HG03342 (cell line): Measurements from ENCODE around the gene DEDD2.
A peak's percentile ranks its signal among the peaks of the same experiment; 100 is the strongest.

ENCODE experiments used
- ATAC-seq: cut with Tn5 transposase; IDR thresholded peaks from one replicate; pipeline ENCODE4 v1.9.1; 2021; ENCODE audit warnings: mild to moderate bottlenecking, moderate library complexity; ENCODE audit not compliant: unreplicated experiment

DEDD2 gene

GRCh38 chr19:42228641-42229040, 11.2 kb upstream of the DEDD2 start:
- ATAC-seq, result no peak

DNA sequence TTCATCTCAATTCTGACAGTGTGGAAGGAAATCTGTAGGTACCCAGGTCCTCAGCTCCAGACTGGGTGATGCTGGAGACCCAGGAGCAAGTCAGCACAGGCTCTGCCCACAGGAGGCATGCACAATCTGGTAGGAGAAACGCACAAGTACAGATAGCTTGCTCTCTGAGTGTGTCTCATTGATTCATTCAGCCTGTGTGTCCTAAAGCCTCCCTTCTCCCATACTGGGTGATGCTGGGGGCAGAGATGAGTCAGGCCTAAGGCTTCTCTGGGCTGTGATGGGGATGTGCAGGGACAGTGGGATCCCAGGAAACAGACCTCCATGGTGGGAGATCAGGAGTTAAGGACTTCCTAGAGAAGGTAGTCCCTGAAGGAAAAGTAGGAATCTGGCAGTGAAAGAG, 9.4 kb upstream of the DEDD2 start:
- no peak for ATAC-seq

GRCh38 chr19:42225718-42226292, 8.3 kb upstream of the DEDD2 start:
- ATAC-seq, result no peak

GRCh38 chr19:42224940-42225717, 7.7 kb upstream of the DEDD2 start:
- ATAC-seq, result no peak

GRCh38 chr19:42220751-42221097, 3.2 kb upstream of the DEDD2 start:
- no peak for ATAC-seq

DNA sequence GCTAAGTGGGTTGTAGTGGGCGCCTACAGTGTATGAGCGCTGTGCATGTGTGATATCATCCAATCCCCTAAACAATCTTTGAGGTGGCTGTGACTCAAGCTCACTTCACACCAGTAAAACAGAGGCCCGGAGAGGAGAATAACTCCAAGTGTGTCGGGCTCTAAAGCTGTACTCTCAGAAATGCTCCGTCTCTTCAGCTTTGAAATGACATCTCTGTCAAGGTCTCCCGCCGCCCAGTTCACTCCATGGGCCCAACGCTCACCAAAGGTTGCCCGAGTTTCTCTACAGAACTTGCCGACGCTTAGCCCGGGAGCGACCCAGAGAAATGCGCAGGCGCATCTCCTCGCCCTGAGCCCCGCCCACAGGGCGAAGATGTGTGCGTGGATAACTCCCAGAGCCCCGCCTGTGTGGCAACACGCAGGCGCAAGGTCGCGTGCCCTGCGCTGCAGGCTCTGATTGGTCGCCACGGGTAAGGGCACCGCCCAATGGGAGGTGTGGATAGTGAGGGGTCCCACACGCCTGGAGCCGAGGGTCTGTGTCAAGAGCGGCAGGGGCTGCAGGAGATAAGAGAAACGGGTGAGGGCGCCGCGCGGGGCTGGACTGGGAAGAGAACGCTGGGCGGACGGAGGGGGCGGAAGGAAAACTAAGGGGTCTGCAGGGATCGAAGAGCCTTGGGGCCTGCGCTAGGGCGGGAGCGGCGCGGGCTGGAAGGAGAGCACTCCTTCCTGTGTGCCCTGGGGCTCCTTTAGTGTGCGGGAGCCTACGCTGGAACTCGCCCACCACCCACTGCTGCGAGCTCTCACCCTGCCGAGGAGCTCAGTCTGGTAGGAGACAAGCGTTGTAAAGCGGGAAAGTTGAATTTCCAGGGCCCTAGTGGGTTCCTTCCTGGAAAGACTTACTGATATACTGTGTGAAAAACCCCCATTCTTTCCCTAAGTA, 2.6 kb upstream of the DEDD2 start, which contains the start of gene ZNF526:
TSS of gene ZNF526 (plus strand) at position 501 of the 939 bp plus-strand sequence. CDS start 4,092 bp downstream, outside the sequence.
- ATAC-seq, result peak; percentile 69

- ATAC-seq, result no peak
These were observed 591 bp downstream of the DEDD2 start for GRCh38 chr19:42216653-42217519.

GRCh38 chr19:42214810-42215485, 2.5 kb downstream of the DEDD2 start:
- ATAC-seq, result no peak

GRCh38 chr19:42212886-42213285, 4.6 kb downstream of the DEDD2 start:
- no peak for ATAC-seq

DNA sequence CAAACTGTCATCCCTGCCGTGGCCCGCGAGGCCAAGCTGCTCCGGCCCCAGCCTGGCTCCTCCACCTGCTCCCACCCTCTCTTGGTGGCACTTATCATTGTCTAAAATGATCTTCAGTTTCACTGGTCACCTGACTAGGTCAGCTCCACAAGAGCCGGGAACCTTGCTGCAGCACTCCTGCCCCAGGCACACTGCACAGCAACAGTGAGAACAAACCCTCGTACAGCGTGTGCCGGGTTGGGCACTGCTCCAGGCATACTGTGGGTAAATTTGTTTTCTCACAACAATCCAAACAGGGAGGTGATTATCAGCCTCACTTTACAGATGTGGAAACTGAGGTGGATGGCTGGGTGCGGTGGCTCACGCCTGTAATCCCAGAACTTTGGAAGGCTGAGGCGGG, 8.9 kb downstream of the DEDD2 start:
- no peak for ATAC-seq

- ATAC-seq, result no peak
These were observed 9.7 kb downstream of the DEDD2 start for GRCh38 chr19:42207767-42208271.

GRCh38 chr19:42206871-42207755, 10.4 kb downstream of the DEDD2 start:
- ATAC-seq, result no peak

DNA sequence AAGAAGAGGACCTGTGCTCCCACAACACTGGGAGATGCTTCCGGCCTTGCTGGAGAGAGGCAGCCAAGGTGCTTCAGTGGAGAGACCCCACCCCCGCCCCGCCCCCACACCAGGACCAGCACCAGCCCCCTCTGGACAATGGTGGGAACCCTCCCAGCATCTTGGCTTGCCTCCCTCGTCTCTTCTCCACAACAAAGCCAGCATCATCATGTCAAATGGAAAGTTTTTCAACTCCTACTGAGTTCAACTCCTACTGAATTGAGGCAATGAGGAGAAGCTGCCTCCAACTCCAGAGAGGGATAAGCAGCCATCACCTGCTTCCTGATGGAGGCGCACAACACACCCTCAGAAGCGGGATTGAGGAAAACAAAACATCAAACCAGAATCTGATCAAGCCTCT, 12.8 kb downstream of the DEDD2 start:
- no peak for ATAC-seq

DNA sequence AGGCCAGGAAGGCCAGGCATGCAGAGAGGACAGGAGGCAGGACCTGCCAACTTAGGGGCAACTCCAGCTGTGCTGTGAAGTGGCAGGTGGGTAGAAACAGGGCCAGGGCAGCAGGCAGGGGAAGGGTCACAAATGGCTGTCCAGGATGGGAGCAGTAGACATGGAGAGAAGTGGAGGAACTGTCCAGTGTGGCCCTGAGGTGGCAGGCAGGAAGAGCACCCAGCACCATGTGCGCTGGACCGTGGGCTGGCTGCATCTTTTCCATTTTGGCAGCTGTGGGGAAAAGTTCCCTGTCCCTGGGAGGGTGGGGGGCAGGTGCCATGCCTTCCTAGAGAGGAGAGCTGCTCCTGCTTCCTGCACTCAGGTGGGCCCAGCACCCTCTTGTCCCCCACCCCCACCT, 13.8 kb downstream of the DEDD2 start:
- ATAC-seq, result no peak

GRCh38 chr19:42202290-42202880, 15.1 kb downstream of the DEDD2 start:
- no peak for ATAC-seq

- ATAC-seq, result peak; percentile 40
These were observed 15.8 kb downstream of the DEDD2 start for GRCh38 chr19:42201489-42202289.

DNA sequence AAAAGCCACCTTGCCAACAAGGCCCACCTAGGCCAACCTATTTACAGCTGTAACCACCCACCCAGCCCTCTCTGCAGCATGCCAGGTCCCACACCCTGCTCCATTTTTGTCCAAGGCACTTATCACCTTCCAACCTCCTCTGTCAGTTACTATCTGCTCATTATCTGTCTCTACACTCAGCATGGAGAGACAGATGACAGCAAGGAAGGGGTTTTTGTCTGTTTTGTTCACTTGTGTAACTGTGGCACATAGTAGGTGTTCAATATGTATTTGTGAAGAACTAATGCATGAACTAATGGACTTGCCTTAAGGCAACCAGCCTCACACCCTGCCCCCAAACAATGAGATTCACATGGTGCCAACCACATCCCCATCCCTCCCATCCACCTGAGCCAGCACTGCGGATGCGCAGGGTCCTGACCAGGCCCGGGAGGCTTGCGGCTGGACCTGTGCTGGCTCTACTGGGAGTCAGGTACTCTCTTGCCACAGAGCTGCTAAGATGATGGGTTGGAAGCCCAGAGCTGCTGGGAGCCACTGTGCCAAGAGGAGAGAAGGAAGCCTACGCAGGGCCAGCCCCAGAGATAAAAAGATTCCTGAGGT, 17.3 kb downstream of the DEDD2 start:
- no peak for ATAC-seq
